GM12878 (cell line): Measurements from ENCODE around the gene CHD6.

Source experiments
- BHLHE40 ChIP-seq, 2 experiments: fragments of 450-650 bp in 1 of 2; IDR thresholded peaks; 2 replicates each; pipeline ENCODE4 v1.6.1; 2011 to 2017; ENCODE audit warnings: low read depth in 2 of 2, borderline replicate concordance in 1 of 2, improper control_type of control experiment in 1 of 2, low read length in 1 of 2, mild to moderate bottlenecking in 1 of 2
- CHD1 ChIP-seq: IDR thresholded peaks from 2 replicates; pipeline ENCODE4 v1.6.1; 2012; ENCODE audit warnings: low read depth, low read length, improper control_type of control experiment
- CHD4 ChIP-seq: fragments of 200-600 bp; sonication (generic); IDR thresholded peaks from 2 replicates; pipeline ENCODE4 v1.6.1; 2016; ENCODE audit warnings: mild to moderate bottlenecking
- CTCF ChIP-seq, 3 experiments: IDR thresholded peaks in 2 of 3; conservative IDR thresholded peaks in 1 of 3; 2 replicates each; pipeline ENCODE4 v1.5.1; 2011; ENCODE audit warnings: low read depth in 3 of 3, low read length in 3 of 3, mild to moderate bottlenecking in 3 of 3, control low read depth in 2 of 3, moderate library complexity in 2 of 3, inconsistent platforms in 1 of 3, mixed read lengths in 1 of 3; ENCODE audit not compliant: control insufficient read depth in 2 of 3, insufficient read depth in 1 of 3; ENCODE audit errors: extremely low read depth in 1 of 3
- DPF2 ChIP-seq: fragments of 450-650 bp; IDR thresholded peaks from 2 replicates; pipeline ENCODE4 v1.6.1; 2017; ENCODE audit warnings: mild to moderate bottlenecking
- EGR1 ChIP-seq, 2 experiments: IDR thresholded peaks; 1 replicate in 1 of 2; 2 replicates in 1 of 2; pipeline ENCODE4 v1.6.1; 2011 to 2012; ENCODE audit warnings: low read depth in 2 of 2, low read length in 2 of 2, borderline replicate concordance in 1 of 2, mild to moderate bottlenecking in 1 of 2, moderate library complexity in 1 of 2
- EP300 ChIP-seq, 2 experiments: fragments of 150-350 bp in 1 of 2; IDR thresholded peaks; 2 replicates each; pipeline ENCODE4 v1.6.1; 2011 to 2012; ENCODE audit warnings: low read depth in 2 of 2, low read length in 2 of 2, borderline replicate concordance in 1 of 2, improper control_type of control experiment in 1 of 2, inconsistent platforms in 1 of 2; ENCODE audit not compliant: control insufficient read depth in 1 of 2
- HDGF ChIP-seq: fragments of 450-650 bp; IDR thresholded peaks from 2 replicates; pipeline ENCODE4 v1.6.1; 2016; ENCODE audit warnings: antibody characterized with exemption
- POLR2A ChIP-seq: IDR thresholded peaks from 2 replicates; pipeline ENCODE4 v1.6.1; 2011; ENCODE audit warnings: low read depth, mild to moderate bottlenecking, low read length
- POLR2AphosphoS5 ChIP-seq: IDR thresholded peaks from 2 replicates; pipeline ENCODE4 v1.6.1; 2011; ENCODE audit warnings: mild to moderate bottlenecking, low read length, inconsistent platforms
- REST ChIP-seq: IDR thresholded peaks from 2 replicates; pipeline ENCODE4 v1.6.1; 2012; ENCODE audit warnings: mild to moderate bottlenecking, low read depth, low read length
- SIX5 ChIP-seq: IDR thresholded peaks from 2 replicates; pipeline ENCODE4 v1.6.1; 2011; ENCODE audit warnings: mild to moderate bottlenecking, low read depth, low read length, moderate library complexity; ENCODE audit not compliant: severe bottlenecking
- TARDBP ChIP-seq: IDR thresholded peaks from 2 replicates; pipeline ENCODE4 v1.6.1; 2016; ENCODE audit warnings: borderline replicate concordance
- ZNF274 ChIP-seq: IDR thresholded peaks from one replicate; pipeline ENCODE4 v1.8.0; 2011; ENCODE audit not compliant: insufficient read length, insufficient read depth

GRCh38 chr20:41538810-41539596 lies 79.2 kb downstream of the CHD6 start:
- TF ChIP-seq EGR1 (IDR thresholded peaks at IDR 0.05; ENCODE audit: borderline replicate concordance in 1 of 2, low read depth in 2 of 2, low read length in 2 of 2) (no peak), REST (no peak), POLR2A (no peak), CTCF (IDR thresholded peaks at IDR 0.05 in 2 of 3, conservative IDR thresholded peaks at IDR 0.05 in 1 of 3; ENCODE audit: control insufficient read depth in 2 of 3, extremely low read depth in 1 of 3, insufficient read depth in 1 of 3, low read depth in 3 of 3, low read length in 3 of 3) (no peak), DPF2 (no peak), HDGF (no peak), CHD4 (no peak), POLR2AphosphoS5 (no peak), SIX5 (no peak), CHD1 (no peak), EP300 (IDR thresholded peaks at IDR 0.05; ENCODE audit: borderline replicate concordance in 1 of 2, control insufficient read depth in 1 of 2, low read depth in 2 of 2, low read length in 2 of 2) (no peak), BHLHE40 (IDR thresholded peaks at IDR 0.05; ENCODE audit: borderline replicate concordance in 1 of 2, low read depth in 2 of 2, low read length in 1 of 2) (no peak), ZNF274 (no peak), TARDBP (no peak)
